Measurements from ENCODE around the gene SLCO6A1. TPM values are rescaled to one million over a fixed set of nuclear protein-coding genes. Genes with fewer than 3 reads are reported as not detected.

The SLCO6A1 gene
- total and polyA plus RNA-seq, 12 donors = 0.20 to 0.56 TPM; not detected in 10

DNA sequence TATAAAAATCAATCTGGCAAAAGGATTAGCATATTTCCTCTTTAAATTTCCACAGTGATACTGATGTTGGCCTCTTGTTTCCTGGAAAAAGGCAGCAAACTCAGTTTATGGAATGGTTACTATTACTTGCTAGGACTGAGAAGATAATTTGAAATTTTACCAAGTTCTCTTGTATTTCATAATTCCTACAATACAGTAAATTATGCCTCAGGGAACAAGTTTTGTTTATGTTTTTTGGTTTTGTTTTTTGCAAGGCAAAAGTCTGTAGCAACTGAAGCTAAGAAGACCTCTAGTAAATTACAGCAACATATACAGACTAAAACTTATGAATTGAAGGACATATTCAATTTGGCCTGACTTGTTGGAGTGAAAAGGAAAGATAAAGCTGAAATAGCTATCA is 30.2 kb upstream of the SLCO6A1 start:
- H3K27me3 ChIP-seq = no peaks in the 10 kb centered on the region
- no peak overlapping the region for H3K27ac ChIP-seq
- no peaks in the 10 kb centered on the region for H3K4me1 ChIP-seq (replicated peaks in 1 of 2)
- no peaks in the 10 kb centered on the region for H3K9me3 ChIP-seq (replicated peaks in 1 of 3)
- no peak for DNase-seq
- TF ChIP-seq, protein P1, sequence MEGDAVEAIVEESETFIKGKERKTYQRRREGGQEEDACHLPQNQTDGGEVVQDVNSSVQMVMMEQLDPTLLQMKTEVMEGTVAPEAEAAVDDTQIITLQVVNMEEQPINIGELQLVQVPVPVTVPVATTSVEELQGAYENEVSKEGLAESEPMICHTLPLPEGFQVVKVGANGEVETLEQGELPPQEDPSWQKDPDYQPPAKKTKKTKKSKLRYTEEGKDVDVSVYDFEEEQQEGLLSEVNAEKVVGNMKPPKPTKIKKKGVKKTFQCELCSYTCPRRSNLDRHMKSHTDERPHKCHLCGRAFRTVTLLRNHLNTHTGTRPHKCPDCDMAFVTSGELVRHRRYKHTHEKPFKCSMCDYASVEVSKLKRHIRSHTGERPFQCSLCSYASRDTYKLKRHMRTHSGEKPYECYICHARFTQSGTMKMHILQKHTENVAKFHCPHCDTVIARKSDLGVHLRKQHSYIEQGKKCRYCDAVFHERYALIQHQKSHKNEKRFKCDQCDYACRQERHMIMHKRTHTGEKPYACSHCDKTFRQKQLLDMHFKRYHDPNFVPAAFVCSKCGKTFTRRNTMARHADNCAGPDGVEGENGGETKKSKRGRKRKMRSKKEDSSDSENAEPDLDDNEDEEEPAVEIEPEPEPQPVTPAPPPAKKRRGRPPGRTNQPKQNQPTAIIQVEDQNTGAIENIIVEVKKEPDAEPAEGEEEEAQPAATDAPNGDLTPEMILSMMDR (IDR thresholded peaks at IDR 0.05) = no peak
- TF ChIP-seq POLR2A (IDR thresholded peaks at IDR 0.05) = no peak
- H3K36me3 ChIP-seq (replicated peaks in 1 of 2) = no peaks in the 10 kb centered on the region
- intact Hi-C loops (cut with DNase I) = no loop called here
- H3K4me3 ChIP-seq = no peak overlapping the region

DNA sequence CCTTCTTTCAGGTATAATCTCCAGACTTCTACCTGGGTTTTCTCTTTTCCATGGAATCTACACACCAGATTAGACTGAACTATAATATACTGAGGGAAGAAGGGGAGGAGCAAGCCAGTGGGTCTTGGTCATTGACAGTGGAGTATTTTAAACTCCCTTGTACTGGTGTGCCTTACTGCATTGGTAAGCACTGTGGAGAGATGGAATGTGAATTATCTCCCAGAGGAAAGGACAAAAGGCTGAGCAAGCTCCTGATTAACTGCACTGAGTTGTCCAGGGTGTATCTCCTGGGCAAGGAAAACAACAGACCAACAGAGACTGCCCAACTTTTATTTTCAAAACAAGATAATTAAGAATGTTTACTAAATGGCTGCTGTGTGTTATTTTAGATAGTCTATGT is 29.8 kb upstream of the SLCO6A1 start:
- Histone ChIP-seq H3K27ac (no peak overlapping the region), H3K27me3 (no peaks in the 10 kb centered on the region), H3K9me3 (replicated peaks in 1 of 3) (no peaks in the 10 kb centered on the region), H3K4me1 (replicated peaks in 1 of 2) (no peaks in the 10 kb centered on the region), H3K4me3 (no peak overlapping the region), H3K36me3 (replicated peaks in 1 of 2) (no peaks in the 10 kb centered on the region)
- intact Hi-C loops (cut with DNase I) = no loop called here
- no peak for DNase-seq
- no peak for TF ChIP-seq POLR2A (IDR thresholded peaks at IDR 0.05)
- TF ChIP-seq, protein P1 (IDR thresholded peaks at IDR 0.05) = no peak

DNA sequence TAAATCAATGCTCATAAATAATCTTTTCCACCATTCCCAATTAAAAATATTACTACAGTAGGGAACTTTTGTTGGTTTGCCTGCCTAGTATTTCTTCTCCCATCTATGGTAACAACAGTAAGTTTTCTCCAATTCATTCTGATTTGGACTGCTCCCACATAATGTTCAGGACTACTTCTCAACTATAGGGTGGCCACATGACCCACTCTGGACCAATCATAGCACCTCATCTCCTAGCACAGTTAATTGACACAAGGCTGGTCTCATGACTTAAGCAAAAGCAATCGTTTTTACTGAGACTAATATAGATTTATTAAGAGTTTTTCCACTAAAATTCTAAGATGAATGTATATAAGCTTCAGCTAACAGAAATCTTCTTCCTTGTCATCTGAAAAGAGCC is 28.7 kb upstream of the SLCO6A1 start:
- H3K4me1 ChIP-seq (replicated peaks in 1 of 2) = no peaks in the 10 kb centered on the region
- TF ChIP-seq, protein P1 (IDR thresholded peaks at IDR 0.05) = no peak
- TF ChIP-seq POLR2A (IDR thresholded peaks at IDR 0.05) = no peak
- no peaks in the 10 kb centered on the region for H3K9me3 ChIP-seq (replicated peaks in 1 of 3)
- 35 to 66% (median 54%) methylated on average over 1 of the region's 1 CpG for WGBS, 4 donors
- no peak overlapping the region for H3K27ac ChIP-seq
- no peak overlapping the region for H3K4me3 ChIP-seq
- no peaks in the 10 kb centered on the region for H3K36me3 ChIP-seq (replicated peaks in 1 of 2)
- no peaks in the 10 kb centered on the region for H3K27me3 ChIP-seq
- DNase-seq = no peak
- intact Hi-C loops (cut with DNase I) = no loop called here

DNA sequence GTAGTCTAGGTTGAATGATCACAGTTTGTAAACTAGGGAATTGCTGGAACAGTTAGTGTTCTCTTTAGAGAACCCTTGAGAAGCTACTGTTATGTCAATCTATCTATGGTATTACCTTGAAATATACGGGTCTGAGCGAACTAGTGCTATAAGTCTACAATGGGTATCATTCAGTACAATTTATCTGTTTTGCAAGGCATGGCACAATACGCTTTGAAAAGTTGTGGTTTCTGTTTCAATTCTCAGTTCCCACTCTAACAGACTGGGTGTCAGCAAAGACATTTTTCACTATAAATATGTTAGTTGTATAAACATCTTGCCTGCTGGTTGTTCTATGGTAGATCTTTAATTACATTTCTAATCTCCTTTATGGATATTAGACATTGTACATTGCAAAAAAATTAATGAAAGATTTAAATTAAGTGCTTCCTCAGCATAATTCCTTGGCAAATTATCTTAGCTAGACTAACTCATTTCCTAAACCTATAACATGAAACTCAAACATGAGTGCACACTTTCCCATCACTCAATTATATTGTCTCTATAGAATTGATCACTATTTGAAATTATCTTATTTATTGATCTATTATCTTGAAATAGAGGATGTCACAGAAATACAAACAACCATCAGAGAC is 24.9 kb upstream of the SLCO6A1 start:
- no peak for TF ChIP-seq POLR2A (IDR thresholded peaks at IDR 0.05)
- TF ChIP-seq, protein P1 (IDR thresholded peaks at IDR 0.05) = no peak
- DNase-seq = no peak
- H3K9me3 ChIP-seq (replicated peaks in 1 of 3) = no peaks in the 10 kb centered on the region
- no peak overlapping the region for H3K27ac ChIP-seq
- H3K4me1 ChIP-seq (replicated peaks in 1 of 2) = no peaks in the 10 kb centered on the region
- no peaks in the 10 kb centered on the region for H3K27me3 ChIP-seq
- no peaks in the 10 kb centered on the region for H3K36me3 ChIP-seq (replicated peaks in 1 of 2)
- H3K4me3 ChIP-seq = no peak overlapping the region
- intact Hi-C loops (cut with DNase I) = no loop called here
- WGBS, 4 donors = 43 to 63% (median 58%) methylated on average over 3 of the region's 3 CpGs
